Right lobe of liver (tissue), 6 donors: ENCODE data around the gene FAM163B. TPM values are rescaled to one million over a fixed set of nuclear protein-coding genes. Genes with fewer than 3 reads are reported as not detected.

Experiments
- ATAC-seq, 4 donors: fragments of 200-7000 bp; cut with Tn5 transposase; one replicate each; pipeline ENCODE4 v1.9.1; 2020; ENCODE audit warnings: mild to moderate bottlenecking in 4 of 4, moderate library complexity in 4 of 4
- DNase-seq, 3 donors: peaks; one replicate each; pipeline ENCODE4 v3.0.0-alpha.2; 2020
- H3K27ac ChIP-seq, 3 donors: fragments of 200-600 bp; one replicate each; pipeline ENCODE4 v1.8.0; 2022
- H3K27me3 ChIP-seq, 2 donors: fragments of 200-600 bp; one replicate each; pipeline ENCODE4 v1.8.0; 2022
- H3K36me3 ChIP-seq, 4 donors: fragments of 200-600 bp; sonication (generic) in 1 of 4; one replicate each; pipeline versions ENCODE4 v1.5.1 to v1.8.0; 2017 to 2022; ENCODE audit warnings: control low read depth in 1 of 4
- H3K4me1 ChIP-seq, 4 donors: fragments of 200-600 bp; sonication (generic) in 1 of 4; one replicate each; pipeline versions ENCODE4 v1.5.1 to v1.8.0; 2017 to 2022; ENCODE audit warnings: control low read depth in 1 of 4
- H3K4me3 ChIP-seq, 3 donors: fragments of 200-600 bp; one replicate each; pipeline ENCODE4 v1.8.0; 2022
- H3K9me3 ChIP-seq, 4 donors: fragments of 200-600 bp; sonication (generic) in 1 of 4; one replicate each; pipeline versions ENCODE4 v1.5.1 to v1.8.0; 2017 to 2022; ENCODE audit warnings: control low read depth in 1 of 4
- CTCF ChIP-seq, 4 donors: fragments of 200-600 bp in 3 of 4; fragments of 450-650 bp in 1 of 4; IDR thresholded peaks; one replicate each; pipeline versions ENCODE4 v1.5.1 to v1.8.0; 2016 to 2022; ENCODE audit warnings: antibody characterized with exemption in 4 of 4, mild to moderate bottlenecking in 2 of 4
- POLR2A ChIP-seq: fragments of 450-650 bp; IDR thresholded peaks from one replicate; pipeline ENCODE4 v1.6.1; 2017; ENCODE audit warnings: antibody characterized with exemption, mild to moderate bottlenecking
- WGBS: methylation state at CpG from one replicate; pipeline ENCODE4 v1.1.6; 2018; ENCODE audit warnings: low coverage, low lambda C conversion rate; ENCODE audit not compliant: insufficient coverage; ENCODE audit errors: missing lambda C conversion rate; 5-methylcytosine and 5-hydroxymethylcytosine counted together
- intact Hi-C, 2 donors: fragments of 100-400 bp; cut with DNase I; formaldehyde crosslinking; loops; one replicate each; pipeline versions ENCODE4 v1.11.2 to v1.14.1; 2022
- total RNA-seq, 6 experiments: library from RNA; depleted of rRNA in 2 of 6; stranded (reverse); fragments of >200 nt in 2 of 6; fragmentation: NEBNext Ultra II Directional in 3 of 6; extraction: Animal tissue kit (Norgen Biotek cat#: 25700) in 3 of 6; gene quantifications; one replicate each; pipeline versions ENCODE4 v1.1.0 to v1.2.4, GENCODE V29; 2016 to 2023
- donor health status: DM: no; HTN: yes; CAD: no.
- donor health status: DM: no; HTN: no; CAD: no.
- donor health status: DM: no; HTN: no; CAD: no.
- donor health status: DM: no; HTN: yes; CAD: no.
- donor health status: DM: no; HTN: yes; CAD: no.

Gene FAM163B
- total RNA-seq, 6 experiments from 2014 or later: 1.6 to 5.8 (median 3.0) TPM

DNA sequence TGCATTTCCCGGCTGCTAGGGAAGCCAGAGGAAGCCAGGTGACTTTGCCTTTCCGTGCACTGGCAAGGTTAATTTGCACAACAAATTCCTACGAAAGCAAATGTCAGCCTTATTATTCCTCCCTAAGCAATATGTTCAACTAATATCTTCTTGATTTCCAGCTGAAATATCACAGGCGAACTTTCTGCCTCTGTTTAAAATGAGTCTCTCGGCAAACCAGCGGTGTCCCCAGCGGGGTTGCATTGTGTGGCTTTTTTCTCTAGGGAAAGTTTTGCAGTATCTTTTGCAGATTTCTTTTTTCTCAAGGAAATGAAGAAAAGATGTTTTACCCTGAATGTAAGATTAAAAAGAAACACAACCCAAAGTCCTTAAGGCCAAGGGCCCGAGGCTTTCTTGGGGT is 28.9 kb upstream of the FAM163B start:
- no peak for ATAC-seq
- H3K27ac ChIP-seq: no peak overlapping the region
- DNase-seq: no peak
- 67% methylated on average over 6 of the region's 8 CpGs for WGBS
- H3K9me3 ChIP-seq: no peaks in the 10 kb centered on the region
- H3K4me1 ChIP-seq: no peaks in the 10 kb centered on the region
- TF ChIP-seq POLR2A: no peak
- no peak for TF ChIP-seq CTCF (IDR thresholded peaks at IDR 0.05)
- H3K36me3 ChIP-seq: no peaks in the 10 kb centered on the region
- H3K27me3 ChIP-seq: no peaks in the 10 kb centered on the region
- intact Hi-C loops: no loop called here
- H3K4me3 ChIP-seq: no peak overlapping the region

DNA sequence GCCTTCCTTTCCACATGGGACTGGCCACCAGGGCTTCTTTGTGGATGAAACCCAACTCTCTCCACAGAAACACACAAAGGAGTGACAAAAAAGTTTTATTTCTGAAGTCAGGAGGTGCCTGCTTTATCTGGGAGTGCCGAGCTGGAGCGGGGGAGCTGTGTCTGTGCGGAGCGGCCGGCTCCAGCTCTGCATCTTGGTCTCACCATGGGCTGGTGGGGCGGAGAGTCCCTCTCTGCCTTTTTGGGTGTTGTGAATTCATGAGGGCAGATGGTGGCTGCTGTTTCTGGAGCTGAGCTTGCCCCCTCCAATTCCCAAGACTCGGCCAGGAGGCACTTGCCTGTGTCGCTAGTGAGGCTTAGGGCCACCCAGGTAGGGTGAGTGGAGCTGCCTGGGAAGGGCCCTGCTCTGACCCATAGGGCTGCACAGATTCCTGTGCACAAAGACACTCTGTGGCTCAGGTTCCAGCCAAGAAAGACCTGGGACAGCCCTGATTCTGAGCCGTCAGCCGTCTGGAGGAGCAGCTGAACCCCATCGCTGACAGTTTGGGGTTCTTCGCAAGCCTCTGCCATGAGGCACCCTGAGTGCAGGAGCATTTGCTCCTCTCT is 28.4 kb upstream of the FAM163B start:
- intact Hi-C loops: no loop called here
- TF ChIP-seq CTCF (IDR thresholded peaks at IDR 0.05) (no peak), POLR2A (no peak)
- no peaks in the 10 kb centered on the region for H3K27me3 ChIP-seq
- H3K9me3 ChIP-seq: no peaks in the 10 kb centered on the region
- no peaks in the 10 kb centered on the region for H3K36me3 ChIP-seq
- DNase-seq: no peak
- H3K4me3 ChIP-seq: peak overlapping the region in 1 of 3 donors; percentile 4
- no peak for ATAC-seq
- 83% methylated on average over 5 of the region's 12 CpGs for WGBS
- H3K27ac ChIP-seq: no peak overlapping the region
- H3K4me1 ChIP-seq: no peaks in the 10 kb centered on the region

DNA sequence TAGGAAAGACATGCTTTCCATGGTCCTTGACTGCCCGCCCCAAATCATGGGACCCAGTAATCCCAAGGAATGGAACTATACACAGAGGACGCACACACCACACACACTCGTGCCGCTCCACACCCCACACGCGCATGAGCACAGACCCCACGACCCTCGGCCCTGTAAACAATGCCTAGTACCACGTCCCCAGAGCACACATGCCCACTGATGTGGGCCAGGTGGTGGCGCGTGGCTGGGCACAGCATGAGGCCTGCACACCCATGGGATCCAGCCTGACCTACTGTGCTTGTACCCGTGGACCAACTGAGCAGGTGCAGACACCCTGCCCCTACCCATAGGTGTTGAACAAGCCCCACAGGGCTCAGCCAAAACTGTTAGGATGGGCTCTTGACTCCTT is 27.7 kb upstream of the FAM163B start:
- DNase-seq: no peak
- no peak overlapping the region for H3K27ac ChIP-seq

GRCh38 chr9:133635533-133636531 is 26.6 kb upstream of the FAM163B start, which contains the start of gene DBH:
DBH (plus strand) TSS chr9:133636363; CDS start chr9:133636372, 9 bp downstream.
- H3K27me3 ChIP-seq: no peaks in the 10 kb centered on the region
- no peaks in the 10 kb centered on the region for H3K4me1 ChIP-seq
- DNase-seq (no peak), ATAC-seq (no peak)
- TF ChIP-seq POLR2A (no peak), CTCF (IDR thresholded peaks at IDR 0.05) (no peak)
- no peaks in the 10 kb centered on the region for H3K36me3 ChIP-seq
- H3K4me3 ChIP-seq: peak within 1 kb of the TSS in 1 of 3 donors; percentile 4
- H3K9me3 ChIP-seq: no peaks in the 10 kb centered on the region
- 73% methylated on average over 10 of the region's 24 CpGs for WGBS
- intact Hi-C loops: no loop called here
- no peak within 1 kb of the TSS for H3K27ac ChIP-seq

More for the DNA sequence above, 27.7 kb upstream of the FAM163B start:
- no peaks in the 10 kb centered on the region for H3K36me3 ChIP-seq
- ATAC-seq: no peak
- TF ChIP-seq POLR2A: no peak
- no peak for TF ChIP-seq CTCF (IDR thresholded peaks at IDR 0.05)
- peak overlapping the region in 1 of 3 donors; percentile 4 for H3K4me3 ChIP-seq
- no peaks in the 10 kb centered on the region for H3K9me3 ChIP-seq
- no peaks in the 10 kb centered on the region for H3K27me3 ChIP-seq
- no peaks in the 10 kb centered on the region for H3K4me1 ChIP-seq
- WGBS: 83% methylated on average over 7 of the region's 12 CpGs
- intact Hi-C loops: no loop called here
